Lower leg skin (tissue), 4 donors: ENCODE measurements around the gene MBOAT1. TPM values are rescaled to one million over a fixed set of nuclear protein-coding genes. Genes with fewer than 3 reads are reported as not detected.

Source experiments
- DNase-seq, 2 donors: peaks; one replicate each; pipeline ENCODE4 v3.0.0-alpha.2; 2019; ENCODE audit warnings: low spot score in 2 of 2
- H3K4me3 ChIP-seq: fragments of 200-600 bp; sonication (generic); 2 replicates; pipeline ENCODE4 v1.5.1; 2017; ENCODE audit warnings: mild to moderate bottlenecking, low read depth; ENCODE audit not compliant: poor library complexity, severe bottlenecking
- POLR2A ChIP-seq, 2 donors: fragments of 450-650 bp; IDR thresholded peaks; one replicate each; pipeline ENCODE4 v1.6.1; 2016 to 2017; ENCODE audit warnings: antibody characterized with exemption in 2 of 2, mild to moderate bottlenecking in 1 of 2, moderate library complexity in 1 of 2
- WGBS, 2 donors: methylation state at CpG; one replicate each; pipeline ENCODE4 v1.1.5; 2018; 5-methylcytosine and 5-hydroxymethylcytosine counted together
- intact Hi-C: fragments of 100-400 bp; cut with DNase I; formaldehyde crosslinking; loops from one replicate; pipeline ENCODE4 v1.15.0; 2023; ENCODE audit warnings: low total_unique reads
- total RNA-seq, 4 donors: library from RNA; depleted of rRNA; stranded (reverse); fragments of >200 nt; gene quantifications; one replicate each; pipeline ENCODE4 v1.1.0, GENCODE V29; 2016
- TF ChIP-seq, protein P1 (sequence below), 3 donors: fragments of 450-650 bp; IDR thresholded peaks; one replicate each; pipeline ENCODE4 v1.5.1; 2016; ENCODE audit warnings: antibody characterized with exemption in 3 of 3, mild to moderate bottlenecking in 3 of 3, moderate library complexity in 2 of 3

MBOAT1 gene
- total RNA-seq, 4 donors from 2014 or later: 5.8 to 8.2 (median 6.6) TPM

DNA sequence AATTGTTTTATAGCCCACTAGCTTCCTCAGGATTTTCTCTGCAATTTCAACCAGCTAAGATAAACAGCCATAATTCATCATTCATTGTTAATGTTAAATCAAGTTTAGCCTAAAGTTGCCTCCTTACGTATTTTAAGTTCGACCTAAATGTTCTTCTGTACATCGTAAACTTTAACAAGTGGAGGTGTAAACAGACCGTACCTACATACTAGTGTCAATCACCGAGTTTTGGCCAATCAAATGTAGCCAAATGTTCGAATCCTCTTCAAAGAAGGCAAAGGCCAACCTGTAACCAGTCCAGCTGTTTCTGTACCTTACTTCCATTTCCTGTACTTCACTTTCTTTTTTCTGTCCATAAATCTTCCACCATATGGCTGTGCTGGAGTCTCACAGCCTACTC, 13.5 kb downstream of the MBOAT1 start:
- DNase-seq: no peak
- TF ChIP-seq POLR2A (IDR thresholded peaks at IDR 0.05): no peak
- TF ChIP-seq, protein P1, sequence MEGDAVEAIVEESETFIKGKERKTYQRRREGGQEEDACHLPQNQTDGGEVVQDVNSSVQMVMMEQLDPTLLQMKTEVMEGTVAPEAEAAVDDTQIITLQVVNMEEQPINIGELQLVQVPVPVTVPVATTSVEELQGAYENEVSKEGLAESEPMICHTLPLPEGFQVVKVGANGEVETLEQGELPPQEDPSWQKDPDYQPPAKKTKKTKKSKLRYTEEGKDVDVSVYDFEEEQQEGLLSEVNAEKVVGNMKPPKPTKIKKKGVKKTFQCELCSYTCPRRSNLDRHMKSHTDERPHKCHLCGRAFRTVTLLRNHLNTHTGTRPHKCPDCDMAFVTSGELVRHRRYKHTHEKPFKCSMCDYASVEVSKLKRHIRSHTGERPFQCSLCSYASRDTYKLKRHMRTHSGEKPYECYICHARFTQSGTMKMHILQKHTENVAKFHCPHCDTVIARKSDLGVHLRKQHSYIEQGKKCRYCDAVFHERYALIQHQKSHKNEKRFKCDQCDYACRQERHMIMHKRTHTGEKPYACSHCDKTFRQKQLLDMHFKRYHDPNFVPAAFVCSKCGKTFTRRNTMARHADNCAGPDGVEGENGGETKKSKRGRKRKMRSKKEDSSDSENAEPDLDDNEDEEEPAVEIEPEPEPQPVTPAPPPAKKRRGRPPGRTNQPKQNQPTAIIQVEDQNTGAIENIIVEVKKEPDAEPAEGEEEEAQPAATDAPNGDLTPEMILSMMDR (IDR thresholded peaks at IDR 0.05): no peak
- intact Hi-C loops: no loop called here
- no peak overlapping the region for H3K4me3 ChIP-seq
- 72 to 75% methylated on average over 6 of the region's 6 CpGs for WGBS, 2 donors

DNA sequence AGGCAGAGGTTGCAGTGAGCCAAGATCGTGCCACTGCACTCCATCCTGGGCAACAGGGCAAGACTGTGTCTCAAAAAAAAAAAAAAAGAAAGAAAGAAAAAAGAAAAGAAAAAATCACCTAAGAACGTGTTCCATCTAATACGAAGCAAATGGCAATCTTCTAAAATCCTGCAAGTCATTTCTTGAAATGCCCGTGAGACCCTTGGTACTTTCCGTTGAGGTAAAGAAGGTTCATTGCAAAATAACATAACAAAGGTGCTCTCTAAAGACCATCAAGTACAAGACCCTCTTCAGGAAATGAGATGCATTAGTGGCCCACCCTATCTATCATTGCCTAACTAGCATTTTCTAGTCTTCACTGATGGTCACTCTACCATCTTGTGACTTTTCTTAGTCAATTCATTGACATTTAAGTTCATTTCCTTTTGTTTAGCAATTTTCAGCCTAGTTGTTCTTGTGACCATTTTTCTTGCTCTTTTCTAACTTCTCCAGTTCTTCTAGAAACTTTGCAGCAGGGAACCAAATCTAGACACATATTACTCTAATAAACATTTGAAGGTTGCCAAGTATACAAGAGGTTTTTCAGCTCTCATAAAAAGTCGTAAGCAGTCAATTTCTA, 14.0 kb downstream of the MBOAT1 start:
- 87 to 91% methylated on average over 6 of the region's 6 CpGs for WGBS, 2 donors
- TF ChIP-seq POLR2A (IDR thresholded peaks at IDR 0.05): no peak
- TF ChIP-seq, protein P1 (IDR thresholded peaks at IDR 0.05): no peak
- no peak for DNase-seq
- intact Hi-C loops: no loop called here
- no peak overlapping the region for H3K4me3 ChIP-seq

DNA sequence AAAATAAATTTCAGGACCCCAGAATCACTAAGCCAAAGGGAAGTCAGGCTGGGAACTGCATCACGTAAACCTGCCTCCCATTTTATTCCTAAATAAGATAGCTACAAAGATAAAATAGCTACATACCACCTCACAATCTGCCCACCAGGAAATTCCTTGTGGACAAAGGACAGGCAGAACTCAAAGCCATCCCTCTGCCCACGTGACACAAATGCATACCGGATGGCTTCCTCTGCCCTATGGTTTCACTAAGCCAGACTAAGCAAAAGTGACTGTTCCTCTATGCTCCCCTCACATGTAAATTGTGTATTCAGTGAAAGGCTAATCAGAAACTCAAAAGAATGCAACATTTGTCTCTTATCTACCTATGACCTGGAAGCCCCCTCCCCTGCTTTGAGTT, 15.0 kb downstream of the MBOAT1 start:
- H3K4me3 ChIP-seq: no peak overlapping the region
- TF ChIP-seq POLR2A (IDR thresholded peaks at IDR 0.05): no peak
- TF ChIP-seq, protein P1 (IDR thresholded peaks at IDR 0.05): no peak
- intact Hi-C loops: no loop called here
- DNase-seq: no peak
- WGBS, 2 donors: 67 to 91% methylated on average over 3 of the region's 3 CpGs

DNA sequence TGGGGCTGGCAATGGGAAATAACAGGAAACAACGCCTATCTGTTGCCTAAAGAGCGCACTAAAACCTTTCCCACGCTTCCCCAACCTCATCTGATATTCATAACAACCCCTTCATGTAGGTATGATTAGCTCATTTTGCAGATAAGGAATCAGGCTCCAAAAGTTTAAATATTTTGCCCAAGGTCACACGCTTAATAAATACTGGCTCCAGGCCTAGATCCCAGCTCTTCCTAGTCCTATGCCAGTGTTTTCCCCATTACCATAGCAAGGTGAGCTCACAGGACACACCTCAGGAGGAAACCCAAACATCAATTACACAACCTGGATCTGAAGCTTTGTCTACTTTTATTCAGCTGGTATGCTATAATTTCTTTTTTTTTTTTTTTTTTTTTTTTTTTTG, 19.6 kb downstream of the MBOAT1 start:
- no peak overlapping the region for H3K4me3 ChIP-seq
- DNase-seq: no peak
- TF ChIP-seq, protein P1 (IDR thresholded peaks at IDR 0.05): no peak
- no peak for TF ChIP-seq POLR2A (IDR thresholded peaks at IDR 0.05)
- 55 to 70% methylated on average over 4 of the region's 4 CpGs for WGBS, 2 donors
- intact Hi-C loops: no loop called here

DNA sequence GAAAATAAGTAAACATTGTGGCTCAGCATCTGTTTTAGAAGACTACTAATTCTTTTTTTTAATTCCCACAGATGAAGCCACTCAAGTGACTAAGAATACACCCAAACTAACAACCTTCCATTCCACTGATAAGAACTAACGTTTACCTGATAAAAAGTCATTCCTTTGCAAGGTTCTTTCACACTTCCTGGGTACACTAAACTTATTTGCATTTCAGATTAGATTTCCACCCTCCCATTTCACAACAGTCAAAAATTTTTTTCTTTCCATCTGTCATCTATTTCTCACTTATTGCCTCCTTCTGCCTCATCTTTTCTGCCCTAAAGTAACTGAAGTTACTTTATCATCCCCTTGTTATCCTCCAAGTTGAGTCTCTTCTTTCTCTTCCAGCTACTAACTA, 20.3 kb downstream of the MBOAT1 start:
- no peak for TF ChIP-seq POLR2A (IDR thresholded peaks at IDR 0.05)
- TF ChIP-seq, protein P1 (IDR thresholded peaks at IDR 0.05): no peak
- DNase-seq: no peak
- no peak overlapping the region for H3K4me3 ChIP-seq
- intact Hi-C loops: no loop called here
- 24 to 40% methylated on average over 1 of the region's 1 CpG for WGBS, 2 donors

DNA sequence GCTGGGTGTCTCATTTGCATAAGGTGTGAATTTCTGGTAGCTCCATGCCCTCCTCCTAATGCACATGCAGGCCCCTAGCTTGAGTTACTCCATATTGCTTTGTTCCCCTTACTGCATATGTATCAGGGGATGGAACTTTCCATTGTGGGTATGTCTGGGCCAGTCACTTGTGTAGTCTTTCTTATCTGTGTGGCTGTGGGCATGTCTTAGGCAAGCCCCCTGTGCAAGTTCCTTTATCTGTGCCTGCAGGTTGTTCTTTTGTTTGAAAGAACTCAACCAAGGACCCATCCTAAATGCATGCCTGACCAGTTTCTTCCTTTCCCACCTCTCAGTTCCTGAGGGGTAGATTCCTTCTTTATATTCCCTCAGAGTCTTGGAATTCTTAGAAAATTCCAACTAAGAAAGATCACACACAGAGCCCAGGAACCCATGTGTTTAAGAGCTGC, 23.6 kb downstream of the MBOAT1 start:
- intact Hi-C loops: no loop called here

More for the DNA sequence above, 23.6 kb downstream of the MBOAT1 start:
- H3K4me3 ChIP-seq: no peak overlapping the region
- no peak for TF ChIP-seq POLR2A (IDR thresholded peaks at IDR 0.05)
- TF ChIP-seq, protein P1 (IDR thresholded peaks at IDR 0.05): no peak
- no peak for DNase-seq
